ENCODE measurements around the gene IP6K3. TPM values are rescaled to one million over a fixed set of nuclear protein-coding genes. Genes with fewer than 3 reads are reported as not detected.

The IP6K3 gene
- total RNA-seq, 2 donors from 2014 or later = not detected

DNA sequence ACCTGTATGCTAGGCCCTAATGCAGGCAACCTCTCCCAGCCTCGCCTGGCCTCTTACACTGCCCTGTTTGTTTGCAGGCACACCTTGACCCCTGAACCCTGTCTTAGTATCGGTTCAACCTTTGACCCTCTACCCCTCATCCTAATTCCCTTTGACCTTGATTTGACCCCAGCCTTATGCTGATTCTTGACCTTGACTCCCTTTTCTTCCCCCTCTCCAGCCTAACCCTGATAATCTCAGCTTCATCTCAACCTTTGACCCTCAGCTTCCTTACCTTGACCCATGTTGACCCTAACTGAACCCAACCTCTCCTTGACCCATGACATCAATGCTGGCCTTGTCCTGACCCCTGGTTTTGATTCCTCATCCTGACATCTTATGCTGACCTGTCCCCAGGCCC is 69.0 kb downstream of the IP6K3 start:
- H3K9me3 Mint-ChIP-seq = no peaks in the 10 kb centered on the region
- H3K4me1 Mint-ChIP-seq = peaks cover 3% of the 10 kb centered on the region
- no peak for ATAC-seq (replicated peaks)
- H3K27me3 Mint-ChIP-seq = no peaks in the 10 kb centered on the region
- H3K36me3 Mint-ChIP-seq (ENCODE audit: low read depth) = peaks cover 94% of the 10 kb centered on the region
- H3K4me3 Mint-ChIP-seq = no peak overlapping the region
- no peak overlapping the region for H3K27ac Mint-ChIP-seq

DNA sequence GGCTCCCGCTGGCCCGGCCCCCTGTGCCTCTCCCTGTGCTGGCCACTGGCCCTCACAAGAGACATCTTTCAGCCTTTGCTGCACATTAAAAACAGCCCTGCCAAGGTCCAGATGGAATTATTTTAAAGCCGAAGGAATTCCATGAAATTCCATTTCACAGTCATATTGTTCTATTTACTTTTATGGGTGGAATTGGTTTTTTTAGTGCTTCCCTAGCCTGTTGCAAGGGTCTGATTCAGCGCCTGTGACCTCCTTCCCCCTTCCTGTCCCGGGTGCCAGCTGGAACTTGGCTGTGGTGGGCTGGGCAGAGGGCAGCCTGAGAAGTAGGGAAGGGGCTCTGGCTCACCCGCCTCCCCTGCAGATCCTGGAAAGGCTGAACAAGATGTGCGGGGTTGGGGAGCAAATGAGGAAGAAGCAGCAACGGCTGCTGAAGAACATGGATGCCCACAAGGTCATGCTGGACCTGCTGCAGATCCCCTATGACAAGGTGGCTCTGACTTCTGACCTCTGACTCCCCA is 69.5 kb downstream of the IP6K3 start:
- Mint-ChIP-seq H3K9me3 (no peaks in the 10 kb centered on the region), H3K4me1 (no peaks in the 10 kb centered on the region), H3K27me3 (no peaks in the 10 kb centered on the region), H3K27ac (no peak overlapping the region), H3K36me3 (ENCODE audit: low read depth) (peaks cover 91% of the 10 kb centered on the region), H3K4me3 (no peak overlapping the region)
- no peak for ATAC-seq (replicated peaks)

DNA sequence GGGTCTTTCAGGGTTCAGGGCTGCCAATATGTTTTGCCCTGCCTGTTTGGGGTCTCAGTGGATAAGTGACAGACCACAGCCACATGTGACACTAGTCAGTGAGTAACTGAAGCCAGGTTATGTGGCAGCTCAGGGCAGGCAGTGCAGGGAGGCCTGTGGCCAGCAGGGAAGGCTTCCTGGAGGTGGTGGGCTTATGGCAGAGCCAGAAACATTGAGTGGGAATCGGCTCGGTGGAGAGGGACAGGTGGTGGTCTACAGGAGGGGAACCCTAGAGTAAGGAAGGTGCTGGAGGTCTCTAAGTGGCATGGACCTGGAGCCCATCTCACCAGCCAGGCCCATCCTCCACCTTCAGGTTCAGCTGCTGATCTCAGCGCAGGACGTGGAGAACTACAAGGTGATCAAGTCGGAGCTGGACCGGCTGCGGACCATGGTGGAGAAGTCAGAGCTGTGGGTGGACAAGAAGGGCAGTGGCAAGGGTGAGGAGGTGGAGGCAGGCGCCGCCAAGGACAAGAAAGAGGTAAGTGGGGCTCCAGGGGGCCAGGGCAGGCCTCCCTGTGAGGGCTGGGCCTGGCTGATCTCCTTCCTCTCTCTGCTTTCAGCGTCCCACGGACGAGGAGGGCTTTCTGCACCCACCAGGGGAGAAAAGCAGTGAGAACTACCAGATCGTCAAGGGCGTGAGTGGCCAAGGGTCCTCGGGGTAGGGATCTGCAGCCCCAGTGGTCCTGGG is 70.1 kb downstream of the IP6K3 start:
- no peak for ATAC-seq (replicated peaks)
- no peak overlapping the region for H3K27ac Mint-ChIP-seq
- H3K4me1 Mint-ChIP-seq = no peaks in the 10 kb centered on the region
- no peaks in the 10 kb centered on the region for H3K27me3 Mint-ChIP-seq
- no peaks in the 10 kb centered on the region for H3K9me3 Mint-ChIP-seq
- H3K36me3 Mint-ChIP-seq (ENCODE audit: low read depth) = peaks cover 92% of the 10 kb centered on the region
- no peak overlapping the region for H3K4me3 Mint-ChIP-seq

DNA sequence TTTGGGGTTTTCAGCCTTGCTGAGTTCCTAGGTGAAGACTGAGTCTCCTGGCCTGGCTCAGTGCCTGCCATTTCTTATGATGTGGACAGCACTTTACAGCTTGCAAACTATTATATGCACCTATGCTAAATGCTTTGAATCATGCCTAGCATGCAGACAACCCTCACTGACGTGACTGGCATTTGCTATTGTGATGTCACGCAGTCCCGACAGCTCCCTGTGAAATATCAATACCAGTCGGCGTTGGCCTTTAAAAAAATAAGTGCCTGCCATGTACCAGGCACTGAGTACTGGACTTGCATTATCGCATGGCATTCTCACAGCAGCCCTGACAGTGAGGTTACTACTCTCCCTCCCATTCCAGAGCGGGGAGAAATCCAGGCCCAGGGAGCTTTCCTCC is 70.7 kb downstream of the IP6K3 start:
- Mint-ChIP-seq H3K27me3 (no peaks in the 10 kb centered on the region), H3K36me3 (ENCODE audit: low read depth) (peaks cover 92% of the 10 kb centered on the region), H3K4me3 (no peak overlapping the region), H3K9me3 (no peaks in the 10 kb centered on the region), H3K27ac (no peak overlapping the region), H3K4me1 (no peaks in the 10 kb centered on the region)
- no peak for ATAC-seq (replicated peaks)

DNA sequence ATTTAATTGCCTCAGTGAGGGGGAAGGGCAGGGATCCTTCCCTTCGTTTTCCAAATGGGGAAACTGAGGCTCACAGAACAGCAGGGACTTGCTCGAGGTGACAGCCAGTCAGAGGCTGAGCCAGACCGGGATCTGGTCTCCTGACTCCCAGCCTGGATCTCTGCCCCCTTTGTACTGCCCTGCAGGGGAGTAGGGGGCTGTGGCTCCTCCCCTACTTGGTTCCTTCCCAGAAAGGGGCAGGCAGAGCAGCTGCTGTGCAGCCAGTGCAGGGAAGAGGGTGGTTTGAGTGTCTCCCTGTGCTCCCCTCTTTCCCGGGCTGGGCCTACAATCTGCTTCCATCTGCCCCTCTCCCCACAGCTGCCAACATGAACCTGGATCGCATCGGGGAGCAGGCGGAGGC is 72.9 kb downstream of the IP6K3 start:
- ATAC-seq (replicated peaks) = no peak
- H3K4me3 Mint-ChIP-seq = no peak overlapping the region
- no peaks in the 10 kb centered on the region for H3K9me3 Mint-ChIP-seq
- peaks cover 94% of the 10 kb centered on the region for H3K36me3 Mint-ChIP-seq (ENCODE audit: low read depth)
- no peaks in the 10 kb centered on the region for H3K27me3 Mint-ChIP-seq
- H3K4me1 Mint-ChIP-seq = peaks cover under 1% of the 10 kb centered on the region
- H3K27ac Mint-ChIP-seq = no peak overlapping the region

DNA sequence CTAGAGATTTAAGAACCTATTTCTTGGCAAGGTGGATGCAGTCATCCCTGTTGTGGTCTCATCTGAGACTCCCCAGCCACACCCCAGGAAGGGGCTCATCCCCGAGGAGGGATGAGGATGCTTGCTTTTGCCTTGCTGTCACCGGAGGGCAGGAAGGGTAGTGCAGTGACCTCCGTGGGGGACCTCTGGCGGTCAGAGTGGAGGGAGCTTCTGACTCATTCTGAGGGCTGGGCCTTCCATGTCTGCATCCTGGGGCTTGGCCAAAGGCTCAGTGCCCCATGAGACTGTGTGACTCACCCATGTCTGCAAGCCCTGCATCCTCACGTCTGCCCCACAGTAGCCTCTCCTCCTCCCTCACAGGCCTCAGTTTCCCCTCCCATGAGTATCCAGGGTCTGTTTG is 73.9 kb downstream of the IP6K3 start:
- Mint-ChIP-seq H3K4me3 (no peak overlapping the region), H3K27me3 (no peaks in the 10 kb centered on the region), H3K36me3 (ENCODE audit: low read depth) (peaks cover 94% of the 10 kb centered on the region), H3K27ac (no peak overlapping the region), H3K9me3 (no peaks in the 10 kb centered on the region), H3K4me1 (peaks cover 10% of the 10 kb centered on the region)
- no peak for ATAC-seq (replicated peaks)

DNA sequence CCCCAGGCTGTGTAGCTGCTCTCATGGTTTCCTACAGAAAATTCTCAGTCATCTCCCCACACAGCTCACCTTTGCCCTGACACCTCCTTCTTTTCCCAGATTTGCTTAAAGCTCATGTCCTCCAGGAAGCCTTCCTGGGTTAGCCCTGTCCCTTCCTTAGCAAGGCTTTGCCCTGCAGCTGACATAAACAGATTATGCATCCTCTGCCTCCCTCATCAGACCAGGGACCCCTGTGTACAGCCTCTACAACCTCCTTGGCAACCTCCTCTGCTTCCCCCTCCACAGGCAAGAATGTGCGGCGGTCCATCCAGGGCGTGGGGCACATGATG is 75.0 kb downstream of the IP6K3 start:
- no peak for ATAC-seq (replicated peaks)
- H3K27ac Mint-ChIP-seq = no peak overlapping the region
- H3K9me3 Mint-ChIP-seq = no peaks in the 10 kb centered on the region
- no peaks in the 10 kb centered on the region for H3K27me3 Mint-ChIP-seq
- no peak overlapping the region for H3K4me3 Mint-ChIP-seq
- H3K4me1 Mint-ChIP-seq = peaks cover 10% of the 10 kb centered on the region
- H3K36me3 Mint-ChIP-seq (ENCODE audit: low read depth) = peaks cover 92% of the 10 kb centered on the region

Other genes starting within 250 kb of the IP6K3 start
- 10 to 100 TPM; 48.8 to 61.9 TPM for gene BAK1, start 166.6 kb downstream of the IP6K3 start, total RNA-seq
- 10 to 100 TPM; 57.0 to 59.7 TPM for gene ITPR3, start 125.6 kb downstream of the IP6K3 start, total RNA-seq
- gene UQCC2, start 35.2 kb downstream of the IP6K3 start, total RNA-seq = 100 to 1,000 TPM in 1 of 2 donors, 10 to 100 TPM in 1; 65.5 to 112 TPM
- 10 to 100 TPM; 51.0 to 54.3 TPM for gene LEMD2, start 42.2 kb upstream of the IP6K3 start, total RNA-seq
- not detected for gene MLN, start 57.1 kb upstream of the IP6K3 start, total RNA-seq

Data from activated T-helper 17 cell treated with anti-CD3 and anti-CD28 coated beads, Interleukin-2, amount 50 U/mL, for 72 hours (primary cell).